ENCODE measurements around the gene GAS2L1.

- TF ChIP-seq POLR2A (IDR thresholded peaks at IDR 0.05; ENCODE audit: low read depth, low read length) (no peak), BHLHE40 (IDR thresholded peaks at IDR 0.05; ENCODE audit: low read depth, low read length) (no peak), RFX5 (IDR thresholded peaks at IDR 0.05; ENCODE audit: low read depth, low read length) (no peak), MAFK (IDR thresholded peaks at IDR 0.05; ENCODE audit: low read depth, low read length) (no peak), SMC3 (IDR thresholded peaks at IDR 0.05; ENCODE audit: low read depth, low read length) (no peak), CEBPB (IDR thresholded peaks at IDR 0.05; ENCODE audit: low read depth, low read length) (no peak), CHD1 (IDR thresholded peaks at IDR 0.05; ENCODE audit: low read depth, low read length) (no peak), NFE2L2 (IDR thresholded peaks at IDR 0.05; ENCODE audit: low read depth, low read length) (no peak), MAZ (IDR thresholded peaks at IDR 0.05; ENCODE audit: borderline replicate concordance, low read depth, low read length) (no peak)
- TF ChIP-seq, protein P1, sequence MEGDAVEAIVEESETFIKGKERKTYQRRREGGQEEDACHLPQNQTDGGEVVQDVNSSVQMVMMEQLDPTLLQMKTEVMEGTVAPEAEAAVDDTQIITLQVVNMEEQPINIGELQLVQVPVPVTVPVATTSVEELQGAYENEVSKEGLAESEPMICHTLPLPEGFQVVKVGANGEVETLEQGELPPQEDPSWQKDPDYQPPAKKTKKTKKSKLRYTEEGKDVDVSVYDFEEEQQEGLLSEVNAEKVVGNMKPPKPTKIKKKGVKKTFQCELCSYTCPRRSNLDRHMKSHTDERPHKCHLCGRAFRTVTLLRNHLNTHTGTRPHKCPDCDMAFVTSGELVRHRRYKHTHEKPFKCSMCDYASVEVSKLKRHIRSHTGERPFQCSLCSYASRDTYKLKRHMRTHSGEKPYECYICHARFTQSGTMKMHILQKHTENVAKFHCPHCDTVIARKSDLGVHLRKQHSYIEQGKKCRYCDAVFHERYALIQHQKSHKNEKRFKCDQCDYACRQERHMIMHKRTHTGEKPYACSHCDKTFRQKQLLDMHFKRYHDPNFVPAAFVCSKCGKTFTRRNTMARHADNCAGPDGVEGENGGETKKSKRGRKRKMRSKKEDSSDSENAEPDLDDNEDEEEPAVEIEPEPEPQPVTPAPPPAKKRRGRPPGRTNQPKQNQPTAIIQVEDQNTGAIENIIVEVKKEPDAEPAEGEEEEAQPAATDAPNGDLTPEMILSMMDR (conservative IDR thresholded peaks at IDR 0.05; ENCODE audit: low read depth, low read length) = no peak
Measured at GRCh38 chr22:29258407-29259252, 47.8 kb upstream of the GAS2L1 start.

Measured in IMR-90 (cell line).